HepG2 (cell line): ENCODE measurements around the gene RORB.

Experiments
- FOXA3 ChIP-seq: IDR thresholded peaks from 2 replicates; pipeline ENCODE4 v1.6.1; 2016; ENCODE audit warnings: missing genetic modification reagents, missing compliant biosample characterization
- GTF2F1 ChIP-seq: fragments of 150-350 bp; IDR thresholded peaks from 2 replicates; pipeline ENCODE4 v1.6.1; 2014; ENCODE audit warnings: low read length
- MAFF ChIP-seq: IDR thresholded peaks from 2 replicates; pipeline ENCODE4 v1.6.1; 2011; ENCODE audit warnings: low read depth, low read length, improper control_type of control experiment
- NFYB ChIP-seq: sonication (generic); formaldehyde crosslinking; IDR thresholded peaks from 2 replicates; pipeline ENCODE4 v1.4.0; 2020; ENCODE audit warnings: missing genetic modification reagents
- ZNF460 ChIP-seq: sonication (generic); formaldehyde crosslinking; IDR thresholded peaks from 2 replicates; pipeline ENCODE4 v1.5.1; 2020; ENCODE audit warnings: missing genetic modification reagents, mild to moderate bottlenecking, borderline replicate concordance
- ZSCAN31 ChIP-seq: sonication (generic); formaldehyde crosslinking; IDR thresholded peaks from 2 replicates; pipeline ENCODE4 v1.5.0; 2020; ENCODE audit warnings: low read depth, mild to moderate bottlenecking, missing genetic modification reagents
- TF ChIP-seq, protein P1 (sequence below): sonication (generic); formaldehyde crosslinking; IDR thresholded peaks from 2 replicates; pipeline ENCODE4 v1.5.1; 2020; ENCODE audit warnings: missing genetic modification reagents, mild to moderate bottlenecking, borderline replicate concordance

DNA sequence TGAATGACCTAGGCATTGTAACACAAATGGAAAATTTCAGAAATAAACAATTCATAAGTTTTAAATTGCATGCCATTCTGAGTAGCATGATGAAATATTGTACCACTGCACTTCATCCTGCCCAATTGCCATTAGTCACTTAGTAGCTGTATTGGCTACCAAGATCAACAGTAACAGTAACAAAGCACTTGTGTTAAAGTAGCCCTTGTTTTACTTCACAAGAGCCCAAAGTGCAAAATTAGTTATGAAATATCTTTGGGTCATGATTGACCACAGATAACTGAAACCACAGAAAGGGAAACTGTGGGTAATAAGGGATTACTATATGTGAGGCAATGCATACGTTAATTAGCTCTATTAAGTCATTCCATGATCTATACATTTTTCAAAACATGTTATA is 33.3 kb upstream of the RORB start:
- TF ChIP-seq MAFF (no peak), NFYB (CRISPR knock-in tag) (no peak), ZSCAN31 (CRISPR knock-in tag) (no peak), FOXA3 (CRISPR knock-in tag) (no peak), ZNF460 (no peak), GTF2F1 (no peak)
- TF ChIP-seq, protein P1, sequence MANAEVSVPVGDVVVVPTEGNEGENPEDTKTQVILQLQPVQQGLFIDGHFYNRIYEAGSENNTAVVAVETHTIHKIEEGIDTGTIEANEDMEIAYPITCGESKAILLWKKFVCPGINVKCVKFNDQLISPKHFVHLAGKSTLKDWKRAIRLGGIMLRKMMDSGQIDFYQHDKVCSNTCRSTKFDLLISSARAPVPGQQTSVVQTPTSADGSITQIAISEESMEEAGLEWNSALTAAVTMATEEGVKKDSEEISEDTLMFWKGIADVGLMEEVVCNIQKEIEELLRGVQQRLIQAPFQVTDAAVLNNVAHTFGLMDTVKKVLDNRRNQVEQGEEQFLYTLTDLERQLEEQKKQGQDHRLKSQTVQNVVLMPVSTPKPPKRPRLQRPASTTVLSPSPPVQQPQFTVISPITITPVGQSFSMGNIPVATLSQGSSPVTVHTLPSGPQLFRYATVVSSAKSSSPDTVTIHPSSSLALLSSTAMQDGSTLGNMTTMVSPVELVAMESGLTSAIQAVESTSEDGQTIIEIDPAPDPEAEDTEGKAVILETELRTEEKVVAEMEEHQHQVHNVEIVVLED: no peak
